ENCODE data around the gene HOXD9. TPM values are rescaled to one million over a fixed set of nuclear protein-coding genes. Genes with fewer than 3 reads are reported as not detected.

The HOXD9 gene
- total and polyA plus RNA-seq, 2 of the 8 experiments (the other 6 are each of a cell fraction or from before 2014, with no cell fraction given) = not detected

DNA sequence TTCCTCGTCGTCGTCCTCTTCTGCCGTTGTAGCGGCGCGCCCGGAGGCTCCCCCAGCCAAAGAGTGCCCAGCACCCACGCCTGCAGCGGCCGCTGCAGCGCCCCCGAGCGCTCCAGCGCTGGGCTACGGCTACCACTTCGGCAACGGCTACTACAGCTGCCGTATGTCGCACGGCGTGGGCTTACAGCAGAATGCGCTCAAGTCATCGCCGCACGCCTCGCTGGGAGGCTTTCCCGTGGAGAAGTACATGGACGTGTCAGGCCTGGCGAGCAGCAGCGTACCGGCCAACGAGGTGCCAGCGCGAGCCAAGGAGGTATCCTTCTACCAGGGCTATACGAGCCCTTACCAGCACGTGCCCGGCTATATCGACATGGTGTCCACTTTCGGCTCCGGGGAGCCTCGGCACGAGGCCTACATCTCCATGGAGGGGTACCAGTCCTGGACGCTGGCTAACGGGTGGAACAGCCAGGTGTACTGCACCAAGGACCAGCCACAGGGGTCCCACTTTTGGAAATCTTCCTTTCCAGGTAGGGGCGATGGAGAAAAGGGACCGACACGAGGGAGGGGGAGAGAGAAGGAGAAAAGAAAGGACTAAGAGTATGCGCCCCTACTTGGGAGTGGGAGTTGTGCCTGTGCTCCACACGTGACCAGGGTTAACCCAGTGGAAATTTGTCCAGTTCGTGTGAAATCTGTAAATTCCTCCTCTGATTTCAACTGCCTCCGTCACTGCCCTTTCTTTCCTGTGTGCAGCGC, 29.2 kb upstream of the HOXD9 start (continued):
- TF ChIP-seq HDAC2 (IDR thresholded peaks at IDR 0.05; ENCODE audit: borderline replicate concordance in 1 of 2, low read depth in 2 of 2, low read length in 2 of 2) = no peak
- peak; percentile 83; the same call in 1 of the 2 replicates for TF ChIP-seq CBX8 (IDR thresholded peaks at IDR 0.05; ENCODE audit: borderline replicate concordance, low read depth, low read length)
- peak; percentile 95 for TF ChIP-seq EZH2 (IDR thresholded peaks at IDR 0.05; ENCODE audit: low read depth, low read length, severe bottlenecking)
- no peak for TF ChIP-seq SP4 (IDR thresholded peaks at IDR 0.05; ENCODE audit: low read length)
- TF ChIP-seq KDM5A (IDR thresholded peaks at IDR 0.05; ENCODE audit: low read length) = no peak
- TF ChIP-seq SUZ12 (IDR thresholded peaks at IDR 0.05; ENCODE audit: low read length) = peak; percentile 95
- TF ChIP-seq, protein P1, sequence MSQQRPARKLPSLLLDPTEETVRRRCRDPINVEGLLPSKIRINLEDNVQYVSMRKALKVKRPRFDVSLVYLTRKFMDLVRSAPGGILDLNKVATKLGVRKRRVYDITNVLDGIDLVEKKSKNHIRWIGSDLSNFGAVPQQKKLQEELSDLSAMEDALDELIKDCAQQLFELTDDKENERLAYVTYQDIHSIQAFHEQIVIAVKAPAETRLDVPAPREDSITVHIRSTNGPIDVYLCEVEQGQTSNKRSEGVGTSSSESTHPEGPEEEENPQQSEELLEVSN (IDR thresholded peaks at IDR 0.05) = peak; percentile 90
- TF ChIP-seq, protein P2, sequence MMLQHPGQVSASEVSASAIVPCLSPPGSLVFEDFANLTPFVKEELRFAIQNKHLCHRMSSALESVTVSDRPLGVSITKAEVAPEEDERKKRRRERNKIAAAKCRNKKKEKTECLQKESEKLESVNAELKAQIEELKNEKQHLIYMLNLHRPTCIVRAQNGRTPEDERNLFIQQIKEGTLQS (IDR thresholded peaks at IDR 0.05; ENCODE audit: insufficient read depth, low read depth, low read length) = no peak
- TF ChIP-seq RNF2 (IDR thresholded peaks at IDR 0.05; ENCODE audit: borderline replicate concordance, low read depth, low read length, missing control alignments, poor library complexity, severe bottlenecking) = peak; percentile 97
- TF ChIP-seq GABPA (IDR thresholded peaks at IDR 0.05; ENCODE audit: borderline replicate concordance, insufficient read depth, low read length) = no peak
